ENCODE measurements around the gene RHOF.

Gene RHOF

GRCh38 chr12:121825041-121825523, 31.6 kb upstream of the RHOF start:
- H4K20me1 ChIP-seq (ENCODE audit: control insufficient read depth, insufficient read depth, low read depth, low read length): no peaks in the 10 kb centered on the region; the same call in 1 of the 2 replicates
- no peaks in the 10 kb centered on the region for H3F3A ChIP-seq (ENCODE audit: control insufficient read depth, insufficient read depth)
- no peaks in the 10 kb centered on the region for H3K9me3 ChIP-seq (ENCODE audit: control insufficient read depth, insufficient read depth, low read length)
- no peak overlapping the region for H3K27ac ChIP-seq (ENCODE audit: low read depth, low read length)
- no peak overlapping the region for H3K4me3 ChIP-seq (ENCODE audit: low read length)
- H3K27me3 ChIP-seq (ENCODE audit: control insufficient read depth, low read length): no peaks in the 10 kb centered on the region
- H3K9me2 ChIP-seq (replicated peaks; ENCODE audit: control insufficient read depth, low read length): no peaks in the 10 kb centered on the region
- peaks cover 6% of the 10 kb centered on the region for H3K4me1 ChIP-seq (ENCODE audit: control insufficient read depth, low read length)
- TF ChIP-seq CTCF (IDR thresholded peaks at IDR 0.05; ENCODE audit: low read depth, low read length, poor library complexity, severe bottlenecking) (no peak), EZH2phosphoT487 (IDR thresholded peaks at IDR 0.05; ENCODE audit: borderline replicate concordance, low read length) (no peak)
- H3K4me2 ChIP-seq (ENCODE audit: low read length): no peak overlapping the region
- peaks cover 2% of the 10 kb centered on the region for H3K79me2 ChIP-seq (ENCODE audit: control insufficient read depth, low read length)
- H3K36me3 ChIP-seq (ENCODE audit: control insufficient read depth, low read length): peaks cover 80% of the 10 kb centered on the region

- Histone ChIP-seq H3K4me1 (ENCODE audit: control insufficient read depth, low read length) (no peaks in the 10 kb centered on the region), H3K4me3 (ENCODE audit: low read length) (no peak overlapping the region), H3K4me2 (ENCODE audit: low read length) (no peak overlapping the region), H3K27me3 (ENCODE audit: control insufficient read depth, low read length) (no peaks in the 10 kb centered on the region), H3K9me3 (ENCODE audit: control insufficient read depth, insufficient read depth, low read length) (no peaks in the 10 kb centered on the region), H3K36me3 (ENCODE audit: control insufficient read depth, low read length) (peaks cover 80% of the 10 kb centered on the region), H3K9me2 (replicated peaks; ENCODE audit: control insufficient read depth, low read length) (no peaks in the 10 kb centered on the region), H3K79me2 (ENCODE audit: control insufficient read depth, low read length) (peaks cover 11% of the 10 kb centered on the region), H3K27ac (ENCODE audit: low read depth, low read length) (no peak overlapping the region), H4K20me1 (ENCODE audit: control insufficient read depth, insufficient read depth, low read depth, low read length) (no peaks in the 10 kb centered on the region; the same call in 1 of the 2 replicates), H3F3A (ENCODE audit: control insufficient read depth, insufficient read depth) (no peaks in the 10 kb centered on the region)
- TF ChIP-seq CTCF (IDR thresholded peaks at IDR 0.05; ENCODE audit: low read depth, low read length, poor library complexity, severe bottlenecking): no peak
- TF ChIP-seq EZH2phosphoT487 (IDR thresholded peaks at IDR 0.05; ENCODE audit: borderline replicate concordance, low read length): no peak
These were observed 30.2 kb upstream of the RHOF start for GRCh38 chr12:121823727-121824115.

GRCh38 chr12:121823101-121823726, 29.7 kb upstream of the RHOF start:
- H3K4me3 ChIP-seq (ENCODE audit: low read length): no peak overlapping the region
- no peaks in the 10 kb centered on the region for H3K9me2 ChIP-seq (replicated peaks; ENCODE audit: control insufficient read depth, low read length)
- no peaks in the 10 kb centered on the region for H3K9me3 ChIP-seq (ENCODE audit: control insufficient read depth, insufficient read depth, low read length)
- H3K27me3 ChIP-seq (ENCODE audit: control insufficient read depth, low read length): no peaks in the 10 kb centered on the region
- H3K27ac ChIP-seq (ENCODE audit: low read depth, low read length): no peak overlapping the region
- no peak overlapping the region for H3K4me2 ChIP-seq (ENCODE audit: low read length)
- H4K20me1 ChIP-seq (ENCODE audit: control insufficient read depth, insufficient read depth, low read depth, low read length): no peaks in the 10 kb centered on the region; the same call in 1 of the 2 replicates
- TF ChIP-seq CTCF (IDR thresholded peaks at IDR 0.05; ENCODE audit: low read depth, low read length, poor library complexity, severe bottlenecking) (no peak), EZH2phosphoT487 (IDR thresholded peaks at IDR 0.05; ENCODE audit: borderline replicate concordance, low read length) (no peak)
- peaks cover 11% of the 10 kb centered on the region for H3K79me2 ChIP-seq (ENCODE audit: control insufficient read depth, low read length)
- peaks cover 76% of the 10 kb centered on the region for H3K36me3 ChIP-seq (ENCODE audit: control insufficient read depth, low read length)
- H3K4me1 ChIP-seq (ENCODE audit: control insufficient read depth, low read length): peaks cover 1% of the 10 kb centered on the region
- H3F3A ChIP-seq (ENCODE audit: control insufficient read depth, insufficient read depth): no peaks in the 10 kb centered on the region
